ENCODE measurements around the gene CRYBB1. TPM values are rescaled to one million over a fixed set of nuclear protein-coding genes. Genes with fewer than 3 reads are reported as not detected.

Gene CRYBB1
- total and polyA plus RNA-seq, 2 experiments from 2014 or later: not detected

DNA sequence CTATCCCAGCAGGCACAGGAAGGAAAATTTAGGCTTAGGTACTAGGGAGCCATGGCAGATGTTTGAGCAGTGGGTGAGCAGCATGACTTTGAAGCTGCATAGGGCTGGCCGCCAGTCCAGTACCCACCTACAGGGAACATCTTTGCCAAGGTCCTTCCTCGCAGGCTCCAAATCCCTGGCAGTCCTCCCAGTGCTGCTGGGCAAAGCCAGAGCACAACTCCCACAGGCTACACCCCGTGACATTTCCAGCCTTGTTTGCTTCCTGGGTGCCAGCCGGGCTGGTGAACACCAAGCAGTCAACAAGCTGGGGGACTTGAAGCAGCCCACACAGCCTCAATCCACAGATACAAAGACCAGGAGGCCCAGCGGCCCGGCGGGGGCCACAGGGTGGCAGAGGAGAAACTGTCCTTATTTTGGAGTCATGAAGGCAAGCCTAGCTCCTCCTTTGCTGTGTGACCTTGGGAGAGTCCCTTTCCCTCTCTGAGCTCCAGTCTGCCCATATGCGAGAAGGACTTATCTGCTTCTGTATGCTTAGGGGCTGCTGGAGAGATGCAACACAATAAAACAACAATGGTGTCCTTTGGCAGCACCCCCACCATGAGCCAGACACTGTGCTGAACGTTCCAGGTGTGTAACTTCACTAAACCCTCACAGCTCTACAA is 55.9 kb downstream of the CRYBB1 start:
- Histone ChIP-seq H3K4me2 (no peak overlapping the region), H3K9me3 (ENCODE audit: low read depth) (no peaks in the 10 kb centered on the region), H2AFZ (no peak overlapping the region), H3K36me3 (replicated peaks; ENCODE audit: insufficient read depth, low read depth) (no peaks in the 10 kb centered on the region), H3K9me2 (replicated peaks; ENCODE audit: insufficient read depth) (no peaks in the 10 kb centered on the region), H3K4me1 (ENCODE audit: insufficient read depth) (no peaks in the 10 kb centered on the region), H3K4me3 (no peak overlapping the region), H4K20me1 (ENCODE audit: insufficient read depth, poor library complexity, severe bottlenecking) (no peaks in the 10 kb centered on the region), H3K27ac (no peak overlapping the region), H3K27me3 (no peaks in the 10 kb centered on the region), H3K79me2 (no peaks in the 10 kb centered on the region)
- no peak for DNase-seq (ENCODE audit: low spot score)
- no peak for TF ChIP-seq EZH2 (IDR thresholded peaks at IDR 0.05; ENCODE audit: borderline replicate concordance)
- TF ChIP-seq EZH2phosphoT487 (IDR thresholded peaks at IDR 0.05; ENCODE audit: low read depth, severe bottlenecking, unreplicated experiment): no peak
- TF ChIP-seq, protein P1, sequence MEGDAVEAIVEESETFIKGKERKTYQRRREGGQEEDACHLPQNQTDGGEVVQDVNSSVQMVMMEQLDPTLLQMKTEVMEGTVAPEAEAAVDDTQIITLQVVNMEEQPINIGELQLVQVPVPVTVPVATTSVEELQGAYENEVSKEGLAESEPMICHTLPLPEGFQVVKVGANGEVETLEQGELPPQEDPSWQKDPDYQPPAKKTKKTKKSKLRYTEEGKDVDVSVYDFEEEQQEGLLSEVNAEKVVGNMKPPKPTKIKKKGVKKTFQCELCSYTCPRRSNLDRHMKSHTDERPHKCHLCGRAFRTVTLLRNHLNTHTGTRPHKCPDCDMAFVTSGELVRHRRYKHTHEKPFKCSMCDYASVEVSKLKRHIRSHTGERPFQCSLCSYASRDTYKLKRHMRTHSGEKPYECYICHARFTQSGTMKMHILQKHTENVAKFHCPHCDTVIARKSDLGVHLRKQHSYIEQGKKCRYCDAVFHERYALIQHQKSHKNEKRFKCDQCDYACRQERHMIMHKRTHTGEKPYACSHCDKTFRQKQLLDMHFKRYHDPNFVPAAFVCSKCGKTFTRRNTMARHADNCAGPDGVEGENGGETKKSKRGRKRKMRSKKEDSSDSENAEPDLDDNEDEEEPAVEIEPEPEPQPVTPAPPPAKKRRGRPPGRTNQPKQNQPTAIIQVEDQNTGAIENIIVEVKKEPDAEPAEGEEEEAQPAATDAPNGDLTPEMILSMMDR (IDR thresholded peaks at IDR 0.05; ENCODE audit: poor library complexity): no peak
- WGBS (ENCODE audit: low lambda C conversion rate, missing lambda C conversion rate): 86% methylated on average over 9 of the region's 9 CpGs

DNA sequence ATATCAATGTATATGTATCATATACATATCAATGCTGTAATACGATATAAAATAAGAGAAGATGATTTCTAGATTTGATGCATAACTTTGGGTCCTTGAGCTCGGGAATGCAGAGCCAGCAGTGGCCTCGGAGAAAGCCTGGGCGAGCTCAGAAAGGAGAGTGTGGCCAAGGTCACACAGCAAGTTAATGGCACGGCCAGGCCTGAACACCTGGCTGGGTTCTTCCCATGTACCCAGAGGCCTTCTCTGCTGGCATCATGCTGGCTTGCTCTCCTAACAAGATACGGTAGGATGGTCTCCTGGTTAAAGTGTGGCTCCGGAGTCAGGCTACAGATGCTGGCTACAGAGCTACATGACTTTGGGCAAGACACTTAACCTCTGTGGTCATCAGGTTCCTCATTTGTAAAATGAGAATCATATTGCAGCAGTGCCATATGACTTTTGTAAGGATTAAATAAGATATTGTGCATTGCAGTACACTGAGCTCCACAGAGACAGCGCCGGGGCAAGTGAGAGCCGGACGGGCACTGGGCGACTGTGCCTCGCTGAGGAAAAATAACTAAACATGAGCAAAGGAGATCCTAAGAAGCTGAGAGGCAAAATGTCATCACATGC is 57.8 kb downstream of the CRYBB1 start:
- Histone ChIP-seq H3K4me2 (no peak overlapping the region), H3K79me2 (no peaks in the 10 kb centered on the region), H3K36me3 (replicated peaks; ENCODE audit: insufficient read depth, low read depth) (no peaks in the 10 kb centered on the region), H3K27me3 (no peaks in the 10 kb centered on the region), H3K27ac (no peak overlapping the region), H4K20me1 (ENCODE audit: insufficient read depth, poor library complexity, severe bottlenecking) (no peaks in the 10 kb centered on the region), H3K9me3 (ENCODE audit: low read depth) (no peaks in the 10 kb centered on the region), H3K4me1 (ENCODE audit: insufficient read depth) (no peaks in the 10 kb centered on the region), H2AFZ (no peak overlapping the region), H3K9me2 (replicated peaks; ENCODE audit: insufficient read depth) (no peaks in the 10 kb centered on the region), H3K4me3 (no peak overlapping the region)
- TF ChIP-seq EZH2phosphoT487 (IDR thresholded peaks at IDR 0.05; ENCODE audit: low read depth, severe bottlenecking, unreplicated experiment) (no peak), EZH2 (IDR thresholded peaks at IDR 0.05; ENCODE audit: borderline replicate concordance) (no peak)
- TF ChIP-seq, protein P1 (IDR thresholded peaks at IDR 0.05; ENCODE audit: poor library complexity): no peak
- no peak for DNase-seq (ENCODE audit: low spot score)
- WGBS (ENCODE audit: low lambda C conversion rate, missing lambda C conversion rate): 94% methylated on average over 13 of the region's 13 CpGs

DNA sequence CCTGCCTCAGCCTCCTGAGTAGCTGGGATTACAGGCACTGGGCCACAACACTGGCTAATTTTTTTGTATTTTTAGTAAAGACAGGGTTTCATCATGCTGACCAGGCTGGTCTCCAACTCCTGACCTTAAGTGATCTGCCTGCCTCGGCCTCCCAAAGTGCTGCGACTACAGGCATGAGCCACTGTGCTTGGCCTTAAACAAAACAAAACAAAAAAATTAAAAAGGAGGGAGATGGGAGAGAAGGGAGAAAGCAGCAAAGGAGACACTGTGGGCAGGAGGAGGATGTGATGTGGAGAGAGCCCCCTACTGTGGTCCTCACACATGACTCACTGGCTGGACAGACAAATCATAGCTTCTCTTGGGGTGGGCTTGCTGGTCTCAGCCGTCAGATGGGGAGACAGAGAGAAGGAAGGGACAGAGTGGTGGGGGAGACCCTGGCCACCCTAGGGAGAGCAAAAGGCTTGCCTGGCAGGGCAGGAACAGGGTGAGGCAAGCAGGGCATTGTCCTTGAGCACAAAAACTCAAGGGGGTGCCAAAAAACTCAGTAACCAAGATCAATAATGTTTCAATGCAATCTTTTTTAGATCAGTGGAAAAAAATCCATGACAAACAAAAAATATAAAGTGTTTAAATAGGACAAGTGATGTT is 59.5 kb downstream of the CRYBB1 start:
- 90% methylated on average over 3 of the region's 3 CpGs for WGBS (ENCODE audit: low lambda C conversion rate, missing lambda C conversion rate)
- Histone ChIP-seq H3K9me2 (replicated peaks; ENCODE audit: insufficient read depth) (no peaks in the 10 kb centered on the region), H3K4me3 (no peak overlapping the region), H2AFZ (no peak overlapping the region), H3K27ac (no peak overlapping the region), H3K36me3 (replicated peaks; ENCODE audit: insufficient read depth, low read depth) (no peaks in the 10 kb centered on the region), H3K4me1 (ENCODE audit: insufficient read depth) (no peaks in the 10 kb centered on the region), H3K4me2 (no peak overlapping the region), H4K20me1 (ENCODE audit: insufficient read depth, poor library complexity, severe bottlenecking) (no peaks in the 10 kb centered on the region), H3K79me2 (no peaks in the 10 kb centered on the region), H3K27me3 (no peaks in the 10 kb centered on the region), H3K9me3 (ENCODE audit: low read depth) (no peaks in the 10 kb centered on the region)
- DNase-seq (ENCODE audit: low spot score): no peak
- TF ChIP-seq, protein P1 (IDR thresholded peaks at IDR 0.05; ENCODE audit: poor library complexity): no peak
- no peak for TF ChIP-seq EZH2 (IDR thresholded peaks at IDR 0.05; ENCODE audit: borderline replicate concordance)
- TF ChIP-seq EZH2phosphoT487 (IDR thresholded peaks at IDR 0.05; ENCODE audit: low read depth, severe bottlenecking, unreplicated experiment): no peak

Measured in hepatocyte (in vitro differentiated cells).